Mesenchymal stem cell (in vitro differentiated cells and primary cell): ENCODE measurements around the gene ZDHHC9.

Experiments used
- DNase-seq: peaks from one replicate; pipeline ENCODE4 v3.0.0-alpha.2; 2013
- H2AFZ ChIP-seq: one replicate; pipeline ENCODE4 v1.6.1; 2013; ENCODE audit warnings: low read depth, mild to moderate bottlenecking, control low read depth, inconsistent platforms, low read length, moderate library complexity
- H2AK5ac ChIP-seq: 2 replicates; pipeline ENCODE4 v1.6.1; 2013; ENCODE audit warnings: low read length, moderate library complexity, mild to moderate bottlenecking, inconsistent platforms; ENCODE audit not compliant: severe bottlenecking
- H2BK120ac ChIP-seq: one replicate; pipeline ENCODE4 v1.6.1; 2013; ENCODE audit warnings: low read depth, mild to moderate bottlenecking, inconsistent platforms, low read length, moderate library complexity
- H2BK12ac ChIP-seq, 2 experiments: one replicate each; pipeline ENCODE4 v1.6.1; 2013; ENCODE audit warnings: inconsistent platforms in 2 of 2, low read length in 2 of 2, mild to moderate bottlenecking in 2 of 2, moderate library complexity in 2 of 2, control low read depth in 1 of 2
- H2BK15ac ChIP-seq: one replicate; pipeline ENCODE4 v1.6.1; 2013; ENCODE audit warnings: mild to moderate bottlenecking, low read depth, inconsistent platforms; ENCODE audit not compliant: poor library complexity, severe bottlenecking
- H2BK5ac ChIP-seq: 2 replicates; pipeline ENCODE4 v1.6.1; 2013; ENCODE audit warnings: low read depth, mild to moderate bottlenecking, low read length, control low read depth, inconsistent platforms; ENCODE audit not compliant: poor library complexity, severe bottlenecking
- H3K14ac ChIP-seq, 2 experiments: one replicate each; pipeline ENCODE4 v1.6.1; 2013; ENCODE audit warnings: inconsistent platforms in 2 of 2, low read length in 2 of 2, control low read depth in 1 of 2, mild to moderate bottlenecking in 1 of 2, moderate library complexity in 1 of 2
- H3K18ac ChIP-seq, 2 experiments: one replicate each; pipeline ENCODE4 v1.6.1; 2013; ENCODE audit warnings: inconsistent platforms in 2 of 2, low read length in 2 of 2, control low read depth in 1 of 2, low read depth in 1 of 2, mild to moderate bottlenecking in 1 of 2
- H3K23ac ChIP-seq, 2 experiments: one replicate each; pipeline ENCODE4 v1.6.1; 2013; ENCODE audit warnings: inconsistent platforms in 2 of 2, low read length in 2 of 2, mild to moderate bottlenecking in 2 of 2, moderate library complexity in 2 of 2, control low read depth in 1 of 2
- H3K27ac ChIP-seq: 2 replicates; pipeline ENCODE4 v1.5.1; 2013; ENCODE audit warnings: mild to moderate bottlenecking, moderate library complexity, low read length, control low read depth, inconsistent platforms; ENCODE audit not compliant: poor library complexity, severe bottlenecking
- H3K27me3 ChIP-seq, 2 experiments: 2 replicates each; pipeline versions ENCODE4 v1.6.1 to v1.7.0; 2013; ENCODE audit warnings: low read length in 2 of 2, mild to moderate bottlenecking in 2 of 2, moderate library complexity in 2 of 2, control low read depth in 1 of 2, inconsistent platforms in 1 of 2; ENCODE audit not compliant: control insufficient read depth in 1 of 2, insufficient read depth in 1 of 2
- H3K36me3 ChIP-seq, 2 experiments: 2 replicates each; pipeline versions ENCODE4 v1.6.1 to v1.7.0; 2013; ENCODE audit warnings: low read length in 2 of 2, control low read depth in 1 of 2, inconsistent platforms in 1 of 2, low read depth in 1 of 2, mild to moderate bottlenecking in 1 of 2; ENCODE audit not compliant: insufficient read depth in 2 of 2, control insufficient read depth in 1 of 2
- H3K4ac ChIP-seq, 2 experiments: one replicate each; pipeline ENCODE4 v1.6.1; 2013; ENCODE audit warnings: inconsistent platforms in 2 of 2, low read length in 2 of 2, mild to moderate bottlenecking in 2 of 2, moderate library complexity in 2 of 2, control low read depth in 1 of 2, low read depth in 1 of 2
- H3K4me1 ChIP-seq: 2 replicates; pipeline ENCODE4 v1.6.1; 2013; ENCODE audit warnings: low read depth, low read length, control low read depth; ENCODE audit not compliant: control insufficient read depth, insufficient read depth
- H3K4me2 ChIP-seq: 2 replicates; pipeline ENCODE4 v1.6.1; 2013; ENCODE audit warnings: low read length, mild to moderate bottlenecking, inconsistent platforms; ENCODE audit not compliant: poor library complexity, severe bottlenecking
- H3K4me3 ChIP-seq, 2 experiments: 2 replicates each; pipeline versions ENCODE4 v1.5.1 to v1.7.0; 2013; ENCODE audit warnings: low read length in 2 of 2, mild to moderate bottlenecking in 2 of 2, control low read depth in 1 of 2, low read depth in 1 of 2; ENCODE audit not compliant: insufficient read depth in 1 of 2
- H3K79me1 ChIP-seq: replicated peaks from 2 replicates; pipeline ENCODE4 v1.6.1; 2013; ENCODE audit warnings: mild to moderate bottlenecking, control low read depth, low read length, inconsistent platforms; ENCODE audit not compliant: poor library complexity, severe bottlenecking
- H3K9ac ChIP-seq: 2 replicates; pipeline ENCODE4 v1.7.0; 2013; ENCODE audit warnings: mild to moderate bottlenecking, low read length, moderate library complexity
- H3K9me3 ChIP-seq: 2 replicates; pipeline ENCODE4 v1.7.0; 2013; ENCODE audit warnings: mild to moderate bottlenecking, low read length; ENCODE audit not compliant: control insufficient read depth
- H4K8ac ChIP-seq: one replicate; pipeline ENCODE4 v1.6.1; 2013; ENCODE audit warnings: inconsistent platforms, mild to moderate bottlenecking, low read length, moderate library complexity
- H4K91ac ChIP-seq: one replicate; pipeline ENCODE4 v1.6.1; 2013; ENCODE audit warnings: mild to moderate bottlenecking, low read length, inconsistent platforms
- WGBS: methylation state at CpG from one replicate; pipeline ENCODE4 v1.1.7; 2013; ENCODE audit warnings: mixed read lengths; 5-methylcytosine and 5-hydroxymethylcytosine counted together

Gene ZDHHC9

GRCh38 chrX:129793604-129794191 is 50.0 kb downstream of the ZDHHC9 start:
- H3K23ac ChIP-seq, result no peak overlapping the region

DNA sequence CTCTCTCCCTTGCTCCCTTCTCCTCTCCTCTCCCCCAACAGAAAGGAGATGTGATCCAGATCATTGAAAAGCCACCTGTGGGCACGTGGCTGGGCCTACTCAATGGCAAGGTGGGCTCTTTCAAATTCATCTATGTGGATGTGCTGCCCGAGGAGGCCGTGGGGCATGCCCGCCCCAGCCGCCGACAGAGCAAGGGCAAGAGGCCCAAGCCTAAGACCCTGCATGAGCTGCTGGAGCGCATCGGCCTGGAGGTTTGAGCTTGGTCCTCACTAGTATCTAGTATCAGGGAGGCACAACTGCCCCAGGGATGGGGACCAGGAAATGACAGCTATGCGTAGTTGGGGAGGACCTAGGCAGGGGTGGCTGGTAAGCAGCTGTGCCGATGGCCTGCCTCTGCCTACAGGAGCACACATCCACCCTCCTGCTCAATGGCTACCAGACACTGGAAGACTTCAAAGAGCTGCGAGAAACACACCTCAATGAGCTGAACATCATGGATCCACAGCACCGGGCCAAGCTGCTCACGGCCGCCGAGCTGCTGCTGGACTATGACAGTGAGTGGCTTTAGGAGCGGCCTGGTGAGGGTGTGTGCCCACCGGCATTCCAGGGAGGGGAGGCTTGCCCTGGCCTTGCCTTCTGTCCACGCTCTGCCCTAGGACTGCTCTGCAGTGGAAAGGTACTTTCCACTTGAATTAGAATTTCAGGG is 50.9 kb downstream of the ZDHHC9 start:
- no peak overlapping the region for H3K18ac ChIP-seq
- 97% methylated on average over 15 of the region's 18 CpGs for WGBS

More at GRCh38 chrX:129793604-129794191, 50.0 kb downstream of the ZDHHC9 start:
- H3K9me3 ChIP-seq, result no peaks in the 10 kb centered on the region
- no peak overlapping the region for H3K27ac ChIP-seq
- H3K4me3 ChIP-seq, result no peak overlapping the region
- H3K4me2 ChIP-seq, result no peak overlapping the region
- H4K8ac ChIP-seq, result no peak overlapping the region
- no peaks in the 10 kb centered on the region for H3K4me1 ChIP-seq
- H2AK5ac ChIP-seq, result no peak overlapping the region
- peaks cover 10 to 16% of the 10 kb centered on the region in 2 experiments for H3K36me3 ChIP-seq
- H4K91ac ChIP-seq, result no peak overlapping the region
- no peaks in the 10 kb centered on the region for H3K79me1 ChIP-seq
- H2BK5ac ChIP-seq, result no peak overlapping the region
- H2BK12ac ChIP-seq, result no peak overlapping the region
- H3K14ac ChIP-seq, result no peak overlapping the region
- no peak overlapping the region for H2BK120ac ChIP-seq
- no peak overlapping the region for H3K4ac ChIP-seq
- no peak overlapping the region for H2AFZ ChIP-seq
- DNase-seq, result no peak
- no peak overlapping the region for H3K9ac ChIP-seq
- WGBS, result 94% methylated on average over 20 of the region's 20 CpGs
- no peak overlapping the region for H2BK15ac ChIP-seq
- H3K18ac ChIP-seq, result no peak overlapping the region
- peaks cover 0 to 24% of the 10 kb centered on the region in 2 experiments for H3K27me3 ChIP-seq

GRCh38 chrX:129791961-129792570 is 51.6 kb downstream of the ZDHHC9 start:
- no peak overlapping the region for H3K4me2 ChIP-seq
- no peak overlapping the region for H2AFZ ChIP-seq
- H2BK12ac ChIP-seq, result no peak overlapping the region
- DNase-seq, result no peak
- no peak overlapping the region for H2BK120ac ChIP-seq
- no peaks in the 10 kb centered on the region for H3K9me3 ChIP-seq
- WGBS, result 91% methylated on average over 11 of the region's 11 CpGs
- H4K91ac ChIP-seq, result no peak overlapping the region
- no peak overlapping the region for H3K23ac ChIP-seq
- no peak overlapping the region for H2BK5ac ChIP-seq
- H3K4me1 ChIP-seq, result no peaks in the 10 kb centered on the region
- no peak overlapping the region for H2BK15ac ChIP-seq
- H3K79me1 ChIP-seq, result no peaks in the 10 kb centered on the region
- no peak overlapping the region for H3K4me3 ChIP-seq
- peaks cover 0 to 24% of the 10 kb centered on the region in 2 experiments for H3K27me3 ChIP-seq
- H3K9ac ChIP-seq, result no peak overlapping the region
- H3K14ac ChIP-seq, result no peak overlapping the region
- H3K27ac ChIP-seq, result no peak overlapping the region
- H3K4ac ChIP-seq, result no peak overlapping the region
- peaks cover 0 to 5% of the 10 kb centered on the region in 2 experiments for H3K36me3 ChIP-seq
- no peak overlapping the region for H2AK5ac ChIP-seq
- H3K18ac ChIP-seq, result no peak overlapping the region
- H4K8ac ChIP-seq, result no peak overlapping the region

More for the DNA sequence above, 50.9 kb downstream of the ZDHHC9 start:
- H3K14ac ChIP-seq, result no peak overlapping the region
- no peak overlapping the region for H4K8ac ChIP-seq
- no peak for DNase-seq
- H4K91ac ChIP-seq, result no peak overlapping the region
- H3K79me1 ChIP-seq, result no peaks in the 10 kb centered on the region
- H2BK15ac ChIP-seq, result no peak overlapping the region
- no peaks in the 10 kb centered on the region for H3K9me3 ChIP-seq
- H2BK120ac ChIP-seq, result no peak overlapping the region
- no peak overlapping the region for H3K4me2 ChIP-seq
- H3K4ac ChIP-seq, result no peak overlapping the region
- peaks cover 0 to 23% of the 10 kb centered on the region in 2 experiments for H3K27me3 ChIP-seq
- H3K4me1 ChIP-seq, result no peaks in the 10 kb centered on the region
- peaks cover under 1 to 11% of the 10 kb centered on the region in 2 experiments for H3K36me3 ChIP-seq
- H3K4me3 ChIP-seq, result no peak overlapping the region
- H3K23ac ChIP-seq, result no peak overlapping the region
- H2AK5ac ChIP-seq, result no peak overlapping the region
- no peak overlapping the region for H3K27ac ChIP-seq
- no peak overlapping the region for H3K9ac ChIP-seq
- no peak overlapping the region for H2BK12ac ChIP-seq
- no peak overlapping the region for H2AFZ ChIP-seq
- no peak overlapping the region for H2BK5ac ChIP-seq

DNA sequence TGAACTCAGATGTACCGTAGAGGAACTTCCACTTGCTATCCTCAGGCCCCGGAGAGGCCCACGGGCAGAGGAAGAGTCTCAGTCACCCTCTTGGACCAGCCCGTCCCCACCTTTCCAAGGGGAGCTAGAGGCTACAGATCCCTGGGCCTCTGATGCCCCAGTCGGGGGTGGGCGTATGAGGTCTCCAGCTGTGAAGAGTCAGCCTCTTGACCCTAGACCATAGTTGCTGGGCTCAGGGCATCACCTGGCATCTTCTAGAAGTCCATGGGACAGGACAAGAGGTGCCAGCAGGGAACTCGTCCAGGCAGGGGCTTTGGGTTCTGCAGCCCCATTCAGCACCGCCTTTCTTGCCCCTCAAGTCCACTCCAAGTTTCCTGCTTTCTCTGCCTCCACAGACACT is 52.4 kb downstream of the ZDHHC9 start:
- H3K23ac ChIP-seq, result no peak overlapping the region
- no peak overlapping the region for H3K4me2 ChIP-seq
- H3K14ac ChIP-seq, result no peak overlapping the region
- H2AFZ ChIP-seq, result no peak overlapping the region
- H3K9ac ChIP-seq, result no peak overlapping the region
- H3K9me3 ChIP-seq, result no peaks in the 10 kb centered on the region
- H2BK120ac ChIP-seq, result no peak overlapping the region
- no peak overlapping the region for H2BK5ac ChIP-seq
- no peak overlapping the region for H3K4ac ChIP-seq
- H3K4me1 ChIP-seq, result no peaks in the 10 kb centered on the region
- no peak for DNase-seq
- H3K4me3 ChIP-seq, result no peak overlapping the region
- H2BK12ac ChIP-seq, result no peak overlapping the region
- H3K27me3 ChIP-seq, result peaks cover 0 to 24% of the 10 kb centered on the region in 2 experiments
- no peak overlapping the region for H2AK5ac ChIP-seq
- H2BK15ac ChIP-seq, result no peak overlapping the region
- no peak overlapping the region for H4K91ac ChIP-seq
- peaks cover 0 to 5% of the 10 kb centered on the region in 2 experiments for H3K36me3 ChIP-seq
- no peaks in the 10 kb centered on the region for H3K79me1 ChIP-seq
- WGBS, result 86% methylated on average over 7 of the region's 8 CpGs
- no peak overlapping the region for H4K8ac ChIP-seq
- H3K27ac ChIP-seq, result no peak overlapping the region
- H3K18ac ChIP-seq, result no peak overlapping the region
